Sciatic nerve (tissue), 2 donors: ENCODE data around the gene SPINK4. TPM values are rescaled to one million over a fixed set of nuclear protein-coding genes. Genes with fewer than 3 reads are reported as not detected.
A peak's percentile ranks its signal among the peaks of the same experiment; 100 is the strongest.

Experiments used
- ATAC-seq: fragments of 200-7000 bp; cut with Tn5 transposase; one replicate; pipeline ENCODE4 v1.9.1; 2020; ENCODE audit warnings: mild to moderate bottlenecking, moderate library complexity
- DNase-seq: peaks from one replicate; pipeline ENCODE4 v3.0.0-alpha.2; 2020; ENCODE audit warnings: low spot score
- intact Hi-C: fragments of 100-400 bp; cut with DNase I; formaldehyde crosslinking; loops from one replicate; pipeline ENCODE4 v1.14.2; 2022
- total RNA-seq: library from RNA; stranded (reverse); fragmentation: NEBNext Ultra II Directional; extraction: Animal tissue kit (Norgen Biotek cat#: 25700); gene quantifications from one replicate; pipeline ENCODE4 v1.2.1, GENCODE V29; 2021
- donor health status: DM: no; HTN: no; CAD: no.
- donor health status: DM: no; HTN: no; CAD: no.

Gene SPINK4
- total RNA-seq: not detected

- DNase-seq (no peak), ATAC-seq (no peak)
- intact Hi-C loops: no loop called here
Measured at GRCh38 chr9:33239921-33240320, at the start of gene SPINK4. TSS of gene SPINK4 (plus strand) at chr9:33240167. CDS start at chr9:33240209, 42 bp downstream.

- no peak for DNase-seq
- ATAC-seq: no peak
- intact Hi-C loops: no loop called here
Measured at GRCh38 chr9:33192493-33193255, 47.3 kb upstream of the SPINK4 start.

- no peak for DNase-seq
- intact Hi-C loops: no loop called here
- no peak for ATAC-seq
Measured at GRCh38 chr9:33193818-33194217, 46.1 kb upstream of the SPINK4 start.

- ATAC-seq (no peak), DNase-seq (no peak)
- intact Hi-C loops: no loop called here
Measured at GRCh38 chr9:33196736-33197135, 43.2 kb upstream of the SPINK4 start.

- ATAC-seq (peak; percentile 87), DNase-seq (no peak)
- intact Hi-C loops: no loop called here
Measured at GRCh38 chr9:33197279-33198152, 42.5 kb upstream of the SPINK4 start.

GRCh38 chr9:33198165-33198564 is 41.8 kb upstream of the SPINK4 start:
- intact Hi-C loops: no loop called here
- ATAC-seq (peak; percentile 80), DNase-seq (no peak)

- ATAC-seq (no peak), DNase-seq (no peak)
- intact Hi-C loops: no loop called here
Measured at GRCh38 chr9:33202018-33202417, 37.9 kb upstream of the SPINK4 start.

- ATAC-seq (peak; percentile 93), DNase-seq (peak; percentile 77)
- intact Hi-C loops: no loop called here
Measured at GRCh38 chr9:33202552-33203201, 37.3 kb upstream of the SPINK4 start.

- ATAC-seq: no peak
- DNase-seq: no peak
- intact Hi-C loops: no loop called here
Measured at GRCh38 chr9:33209394-33209793, 30.6 kb upstream of the SPINK4 start.

- intact Hi-C loops: no loop called here
- DNase-seq (no peak), ATAC-seq (peak; percentile 26)
Measured at GRCh38 chr9:33210006-33210715, 29.8 kb upstream of the SPINK4 start.

GRCh38 chr9:33211695-33212393 is 28.1 kb upstream of the SPINK4 start:
- intact Hi-C loops: no loop called here
- ATAC-seq (no peak), DNase-seq (no peak)

- intact Hi-C loops: no loop called here
- DNase-seq (no peak), ATAC-seq (peak; percentile 42)
Measured at GRCh38 chr9:33220681-33221567, 19.0 kb upstream of the SPINK4 start.

GRCh38 chr9:33221568-33221884 is 18.4 kb upstream of the SPINK4 start:
- intact Hi-C loops: no loop called here
- ATAC-seq (peak; percentile 18), DNase-seq (no peak)

GRCh38 chr9:33222031-33222430 is 17.9 kb upstream of the SPINK4 start:
- DNase-seq: no peak
- intact Hi-C loops: no loop called here
- no peak for ATAC-seq

- DNase-seq (peak; percentile 7), ATAC-seq (no peak)
- intact Hi-C loops: no loop called here
Measured at GRCh38 chr9:33223696-33224095, 16.3 kb upstream of the SPINK4 start.

- DNase-seq: peak; percentile 81
- intact Hi-C loops: loop anchor here (5.0 kb wide), 1 partner anchor 143 kb away; no protein-coding TSS in a partner anchor
- peak; percentile 70 for ATAC-seq
Measured at GRCh38 chr9:33225319-33226147, 14.4 kb upstream of the SPINK4 start.

- intact Hi-C loops: loop anchor here (5.0 kb wide), 1 partner anchor 145 kb away; no protein-coding TSS in a partner anchor
- DNase-seq: no peak
- peak; percentile 77 for ATAC-seq
Measured at GRCh38 chr9:33227008-33227398, 13.0 kb upstream of the SPINK4 start.
